ENCODE data around the gene CLBA1. TPM values are rescaled to one million over a fixed set of nuclear protein-coding genes. Genes with fewer than 3 reads are reported as not detected.
"Not testable (repeated sequence)": the region's sequence is repeated elsewhere in the genome, so short reads cannot be mapped to it uniquely, and the experiment has no call there.

CLBA1 gene
- total RNA-seq, 1 experiment from 2014 or later: 14.8 TPM

- H2AFZ ChIP-seq (ENCODE audit: low read depth, low read length, poor library complexity, severe bottlenecking); H3K4me2 ChIP-seq (ENCODE audit: low read length); intact Hi-C loops (cut with micrococcal nuclease); RAD21 ChIA-PET (ENCODE audit: low non-redundant PET in 1 of 2, low total read pairs in 2 of 2, uncharacterized antibody in 2 of 2, unreplicated experiment in 2 of 2); H3K9me2 ChIP-seq (ENCODE audit: insufficient read depth); POLR2A ChIA-PET; H4K20me1 ChIP-seq (ENCODE audit: insufficient read depth); H3K4me3 ChIP-seq (replicated peaks in 1 of 2; ENCODE audit: low read depth in 1 of 2, low read length in 2 of 2); H3K27ac ChIP-seq (ENCODE audit: low read depth, low read length); DNase-seq (ENCODE audit: low read depth, low spot score); H3K79me2 ChIP-seq (ENCODE audit: insufficient read depth, low read length); CTCF ChIA-PET; H3K36me3 ChIP-seq (ENCODE audit: control insufficient read depth in 1 of 2, insufficient read depth in 2 of 2, low read length in 2 of 2); H3K4me1 ChIP-seq (ENCODE audit: control insufficient read depth in 1 of 2, insufficient read depth in 2 of 2, low read length in 2 of 2); H3K9me3 ChIP-seq (ENCODE audit: control insufficient read depth in 1 of 2, insufficient read depth in 1 of 2, low read depth in 1 of 2, low read length in 2 of 2); H3K27me3 ChIP-seq (ENCODE audit: insufficient read depth, low read length); BruUV-seq (replicated peaks); ATAC-seq; H3K9ac ChIP-seq (ENCODE audit: low read length): not testable (repeated sequence)
These were observed 37.5 kb upstream of the CLBA1 start for GRCh38 chr14:104947881-104948735.

- H3K36me3 ChIP-seq (ENCODE audit: control insufficient read depth in 1 of 2, insufficient read depth in 2 of 2, low read length in 2 of 2): no peaks in the 10 kb centered on the region; a peak in 1 of 4 replicates
- no peaks in the 10 kb centered on the region for H3K27me3 ChIP-seq (ENCODE audit: insufficient read depth, low read length)
- H3K9ac ChIP-seq (ENCODE audit: low read length): no peak overlapping the region
- ChIA-PET RAD21 (ENCODE audit: low non-redundant PET in 1 of 2, low total read pairs in 2 of 2, uncharacterized antibody in 2 of 2, unreplicated experiment in 2 of 2) (no interaction called here), CTCF (no interaction called here), POLR2A (no interaction called here)
- H2AFZ ChIP-seq (ENCODE audit: low read depth, low read length, poor library complexity, severe bottlenecking): no peak overlapping the region
- no peaks in the 10 kb centered on the region for H3K9me3 ChIP-seq (ENCODE audit: control insufficient read depth in 1 of 2, insufficient read depth in 1 of 2, low read depth in 1 of 2, low read length in 2 of 2)
- no peaks in the 10 kb centered on the region for H3K4me1 ChIP-seq (ENCODE audit: control insufficient read depth in 1 of 2, insufficient read depth in 2 of 2, low read length in 2 of 2)
- no peaks in the 10 kb centered on the region for H4K20me1 ChIP-seq (ENCODE audit: insufficient read depth)
- ATAC-seq: no peak
- intact Hi-C loops (cut with micrococcal nuclease): no loop called here
- BruUV-seq (replicated peaks): no TSS peak
- no peak for TF ChIP-seq TCF7L2 (IDR thresholded peaks at IDR 0.05; ENCODE audit: borderline replicate concordance, extremely low read depth, insufficient read depth, insufficient read length)
- no peak for TF ChIP-seq FOSL1 (IDR thresholded peaks at IDR 0.05; ENCODE audit: low read depth)
- TF ChIP-seq ZBTB33 (IDR thresholded peaks at IDR 0.05; ENCODE audit: extremely low read depth, insufficient replicate concordance, low read length): no peak
- no peak for TF ChIP-seq MAX (IDR thresholded peaks at IDR 0.05)
- no peak for TF ChIP-seq EGR1 (IDR thresholded peaks at IDR 0.05; ENCODE audit: low read depth)
- no peak for TF ChIP-seq POLR2A (IDR thresholded peaks at IDR 0.05; ENCODE audit: borderline replicate concordance, extremely low read depth, insufficient read depth, insufficient read length)
- no peak for DNase-seq (ENCODE audit: low read depth, low spot score)
- H3K4me2 ChIP-seq (ENCODE audit: low read length): no peak overlapping the region
- no peak overlapping the region for H3K4me3 ChIP-seq (replicated peaks in 1 of 2; ENCODE audit: low read depth in 1 of 2, low read length in 2 of 2)
- H3K27ac ChIP-seq (ENCODE audit: low read depth, low read length): no peak overlapping the region
- H3K79me2 ChIP-seq (ENCODE audit: insufficient read depth, low read length): no peaks in the 10 kb centered on the region
- no peaks in the 10 kb centered on the region for H3K9me2 ChIP-seq (ENCODE audit: insufficient read depth)
These were observed 36.9 kb upstream of the CLBA1 start for GRCh38 chr14:104948736-104949031.

GRCh38 chr14:104949406-104949955 lies 36.1 kb upstream of the CLBA1 start:
- H3K9ac ChIP-seq (ENCODE audit: low read length); H3K79me2 ChIP-seq (ENCODE audit: insufficient read depth, low read length); ATAC-seq; H3K36me3 ChIP-seq (ENCODE audit: control insufficient read depth in 1 of 2, insufficient read depth in 2 of 2, low read length in 2 of 2); RAD21 ChIA-PET (ENCODE audit: low non-redundant PET in 1 of 2, low total read pairs in 2 of 2, uncharacterized antibody in 2 of 2, unreplicated experiment in 2 of 2); H3K4me1 ChIP-seq (ENCODE audit: control insufficient read depth in 1 of 2, insufficient read depth in 2 of 2, low read length in 2 of 2); H3K27ac ChIP-seq (ENCODE audit: low read depth, low read length); BruUV-seq (replicated peaks); DNase-seq (ENCODE audit: low read depth, low spot score); H2AFZ ChIP-seq (ENCODE audit: low read depth, low read length, poor library complexity, severe bottlenecking); H3K9me3 ChIP-seq (ENCODE audit: control insufficient read depth in 1 of 2, insufficient read depth in 1 of 2, low read depth in 1 of 2, low read length in 2 of 2); CTCF ChIA-PET; intact Hi-C loops (cut with micrococcal nuclease); H4K20me1 ChIP-seq (ENCODE audit: insufficient read depth); H3K4me3 ChIP-seq (replicated peaks in 1 of 2; ENCODE audit: low read depth in 1 of 2, low read length in 2 of 2); POLR2A ChIA-PET; H3K27me3 ChIP-seq (ENCODE audit: insufficient read depth, low read length); H3K4me2 ChIP-seq (ENCODE audit: low read length); H3K9me2 ChIP-seq (ENCODE audit: insufficient read depth): not testable (repeated sequence)

Data from HCT116 (cell line).